HCT116 (cell line): Measurements from ENCODE around the gene ZCCHC2. TPM values are rescaled to one million over a fixed set of nuclear protein-coding genes. Genes with fewer than 3 reads are reported as not detected.

Experiments
- ATAC-seq: fragments of 200-7000 bp; cut with Tn5 transposase; 2 replicates; pipeline ENCODE4 v1.9.1; 2020; ENCODE audit warnings: mild to moderate bottlenecking, moderate library complexity
- BruUV-seq: library from RNA; stranded (reverse); fragments of 400-500 nt; replicated peaks from 2 replicates; lab custom pipeline; 2021; lab: Mats Ljungman, UMichigan
- CTCF ChIA-PET: fragments of 300-600 bp; sonication (Branson Sonifier 250); formaldehyde crosslinking; loops from one replicate; lab custom pipeline; 2021; ENCODE audit warnings: antibody characterized with exemption; lab: Charles Lee
- POLR2A ChIA-PET: fragments of 300-600, 350-600 bp; sonication (Branson Sonifier 250); formaldehyde crosslinking; loops from one replicate; lab custom pipeline; 2021; ENCODE audit warnings: antibody characterized with exemption; lab: Charles Lee
- RAD21 ChIA-PET, 2 experiments: fragments of 300-600 bp; sonication (Branson Sonifier 250); formaldehyde crosslinking; loops; one replicate each; lab custom pipeline; 2023; ENCODE audit warnings: low total read pairs in 2 of 2; ENCODE audit not compliant: uncharacterized antibody in 2 of 2, unreplicated experiment in 2 of 2, low non-redundant PET in 1 of 2; lab: Charles Lee
- DNase-seq: peaks from one replicate; pipeline ENCODE4 v3.0.0-alpha.2; 2010; ENCODE audit warnings: low read depth, low spot score
- H2AFZ ChIP-seq: fragments of 200-600 bp; shearing (Covaris generic), sonication (generic); 2 replicates; pipeline ENCODE4 v1.6.1; 2017; ENCODE audit warnings: low read depth, mixed run types, mixed read lengths, antibody characterized with exemption, low read length; ENCODE audit not compliant: poor library complexity, severe bottlenecking
- H3K27ac ChIP-seq: 2 replicates; pipeline ENCODE4 v1.5.1; 2012; ENCODE audit warnings: low read depth, low read length
- H3K27me3 ChIP-seq: fragments of 200-600 bp; sonication (generic); 2 replicates; pipeline ENCODE4 v1.6.1; 2016; ENCODE audit warnings: mixed run types, low read length, mixed read lengths; ENCODE audit not compliant: insufficient read depth
- H3K36me3 ChIP-seq, 2 experiments: fragments of 200-500 bp in 1 of 2; fragments of 200-600 bp in 1 of 2; sonication (Bioruptor generic) in 1 of 2; sonication (generic) in 1 of 2; 2 replicates each; pipeline versions ENCODE4 v1.5.1 to v1.6.1; 2014 to 2016; ENCODE audit warnings: low read length in 2 of 2, inconsistent platforms in 1 of 2, mixed read lengths in 1 of 2, mixed run types in 1 of 2; ENCODE audit not compliant: insufficient read depth in 2 of 2, control insufficient read depth in 1 of 2
- H3K4me1 ChIP-seq, 2 experiments: fragments of 200-600 bp in 1 of 2; sonication (generic) in 1 of 2; 2 replicates each; pipeline versions ENCODE4 v1.5.1 to v1.6.1; 2012 to 2017; ENCODE audit warnings: low read length in 2 of 2, inconsistent platforms in 1 of 2, mild to moderate bottlenecking in 1 of 2, mixed read lengths in 1 of 2, mixed run types in 1 of 2, moderate library complexity in 1 of 2; ENCODE audit not compliant: insufficient read depth in 2 of 2, control insufficient read depth in 1 of 2
- H3K4me2 ChIP-seq: fragments of 200-600 bp; sonication (generic); 2 replicates; pipeline ENCODE4 v1.6.1; 2017; ENCODE audit warnings: mixed run types, low read length, mixed read lengths
- H3K4me3 ChIP-seq, 2 experiments: fragments of 200-600 bp in 1 of 2; sonication (generic) in 1 of 2; replicated peaks in 1 of 2; 2 replicates each; pipeline ENCODE4 v1.5.1; 2011 to 2016; ENCODE audit warnings: low read length in 2 of 2, control low read depth in 1 of 2, low read depth in 1 of 2, mild to moderate bottlenecking in 1 of 2, mixed read lengths in 1 of 2, mixed run types in 1 of 2
- H3K79me2 ChIP-seq: fragments of 200-600 bp; sonication (generic); 2 replicates; pipeline ENCODE4 v1.6.1; 2017; ENCODE audit warnings: mild to moderate bottlenecking, mixed run types, low read length, moderate library complexity, mixed read lengths; ENCODE audit not compliant: insufficient read depth
- H3K9ac ChIP-seq: fragments of 200-600 bp; sonication (generic); 2 replicates; pipeline ENCODE4 v1.6.1; 2016; ENCODE audit warnings: low read length, mixed read lengths
- H3K9me2 ChIP-seq: fragments of 200-600 bp; sonication (generic), shearing (Covaris generic); 2 replicates; pipeline ENCODE4 v1.6.1; 2017; ENCODE audit warnings: mixed run types, mild to moderate bottlenecking, moderate library complexity; ENCODE audit not compliant: insufficient read depth
- H3K9me3 ChIP-seq, 2 experiments: fragments of 200-500 bp in 1 of 2; fragments of 200-600 bp in 1 of 2; sonication (Bioruptor generic) in 1 of 2; sonication (generic) in 1 of 2; 2 replicates each; pipeline ENCODE4 v1.6.1; 2014 to 2017; ENCODE audit warnings: low read length in 2 of 2, mixed read lengths in 2 of 2, inconsistent platforms in 1 of 2, low read depth in 1 of 2, mild to moderate bottlenecking in 1 of 2, mixed run types in 1 of 2, moderate library complexity in 1 of 2; ENCODE audit not compliant: control insufficient read depth in 1 of 2, insufficient read depth in 1 of 2
- H4K20me1 ChIP-seq: fragments of 200-600 bp; sonication (generic), shearing (Covaris generic); 2 replicates; pipeline ENCODE4 v1.6.1; 2017; ENCODE audit warnings: mixed run types, mild to moderate bottlenecking, moderate library complexity; ENCODE audit not compliant: insufficient read depth
- CBX3 ChIP-seq: IDR thresholded peaks from 2 replicates; pipeline ENCODE4 v1.6.1; 2012; ENCODE audit warnings: low read depth
- CEBPB ChIP-seq: IDR thresholded peaks from 2 replicates; pipeline ENCODE4 v1.6.1; 2012; ENCODE audit warnings: low read depth
- CTCF ChIP-seq, 3 experiments: fragments of 200-600 bp in 1 of 3; sonication (generic) in 1 of 3; IDR thresholded peaks in 2 of 3; conservative IDR thresholded peaks in 1 of 3; 2 replicates each; pipeline ENCODE4 v1.5.1; 2012 to 2017; ENCODE audit warnings: low read depth in 2 of 3, low read length in 2 of 3, antibody characterized with exemption in 1 of 3, borderline replicate concordance in 1 of 3, control low read depth in 1 of 3, mild to moderate bottlenecking in 1 of 3, mixed read lengths in 1 of 3, mixed run types in 1 of 3, moderate library complexity in 1 of 3; ENCODE audit not compliant: insufficient read depth in 1 of 3
- EGR1 ChIP-seq: IDR thresholded peaks from 2 replicates; pipeline ENCODE4 v1.6.1; 2012; ENCODE audit warnings: low read depth
- ELF1 ChIP-seq: IDR thresholded peaks from 2 replicates; pipeline ENCODE4 v1.6.1; 2012; ENCODE audit warnings: low read depth, borderline replicate concordance
- EZH2 ChIP-seq: fragments of 200-600 bp; sonication (generic); IDR thresholded peaks from 2 replicates; pipeline ENCODE4 v1.6.1; 2017; ENCODE audit warnings: antibody characterized with exemption, mixed run types
- EZH2phosphoT487 ChIP-seq: fragments of 200-600 bp; IDR thresholded peaks from 2 replicates; pipeline ENCODE4 v1.6.1; 2018; ENCODE audit warnings: antibody characterized with exemption, borderline replicate concordance
- FOSL1 ChIP-seq: IDR thresholded peaks from 2 replicates; pipeline ENCODE4 v1.6.1; 2012; ENCODE audit warnings: low read depth
- JUND ChIP-seq: IDR thresholded peaks from 2 replicates; pipeline ENCODE4 v1.6.1; 2012
- POLR2A ChIP-seq: IDR thresholded peaks from 2 replicates; pipeline ENCODE4 v1.7.0; 2011; ENCODE audit warnings: borderline replicate concordance; ENCODE audit not compliant: insufficient read depth, insufficient read length; ENCODE audit errors: extremely low read depth
- POLR2AphosphoS5 ChIP-seq: IDR thresholded peaks from 2 replicates; pipeline ENCODE4 v1.6.1; 2011; ENCODE audit warnings: mild to moderate bottlenecking, low read depth, low read length, moderate library complexity
- REST ChIP-seq: IDR thresholded peaks from 2 replicates; pipeline ENCODE4 v1.6.1; 2012; ENCODE audit warnings: low read depth
- SIN3A ChIP-seq: IDR thresholded peaks from 2 replicates; pipeline ENCODE4 v1.6.1; 2012; ENCODE audit warnings: low read depth
- SP1 ChIP-seq: IDR thresholded peaks from 2 replicates; pipeline ENCODE4 v1.6.1; 2012; ENCODE audit warnings: low read depth
- SRF ChIP-seq: IDR thresholded peaks from 2 replicates; pipeline ENCODE4 v1.6.1; 2012; ENCODE audit warnings: low read depth
- TCF7L2 ChIP-seq: IDR thresholded peaks from 2 replicates; pipeline ENCODE4 v1.7.0; 2011; ENCODE audit warnings: borderline replicate concordance, inconsistent platforms; ENCODE audit not compliant: insufficient read depth, insufficient read length; ENCODE audit errors: extremely low read depth
- ZFX ChIP-seq: fragments of 450-650 bp; IDR thresholded peaks from 2 replicates; pipeline ENCODE4 v1.6.1; 2017
- ZNF274 ChIP-seq: fragments of 200-500 bp; sonication (Bioruptor generic); IDR thresholded peaks from 2 replicates; pipeline ENCODE4 v1.6.1; 2014; ENCODE audit warnings: mild to moderate bottlenecking, low read depth, low read length, inconsistent platforms
- intact Hi-C: fragments of 100-400 bp; cut with micrococcal nuclease; formaldehyde crosslinking; loops from 2 replicates; pipeline ENCODE4 v1.10.0; 2022
- total RNA-seq: library from RNA; stranded (reverse); gene quantifications from one replicate; pipeline ENCODE4 v1.2.1, GENCODE V29; 2021; ENCODE audit not compliant: unreplicated experiment

The ZCCHC2 gene
- total RNA-seq, 1 experiment from 2014 or later = 17.7 TPM

GRCh38 chr18:62609764-62610163 is 86.9 kb downstream of the ZCCHC2 start:
- Histone ChIP-seq H3K79me2 (no peaks in the 10 kb centered on the region), H3K9me2 (no peaks in the 10 kb centered on the region), H3K36me3 (no peaks in the 10 kb centered on the region), H4K20me1 (no peaks in the 10 kb centered on the region), H3K4me2 (no peak overlapping the region), H3K4me3 (no peak overlapping the region), H3K27me3 (no peaks in the 10 kb centered on the region), H3K27ac (no peak overlapping the region), H3K9me3 (no peaks in the 10 kb centered on the region), H2AFZ (no peak overlapping the region), H3K4me1 (no peaks in the 10 kb centered on the region), H3K9ac (no peak overlapping the region)
- no peak for ATAC-seq
- DNase-seq = no peak
- no TSS peak for BruUV-seq
- POLR2A ChIA-PET = no interaction called here
- intact Hi-C loops = no loop called here
- RAD21 ChIA-PET = no interaction called here
- CTCF ChIA-PET = no interaction called here
- TF ChIP-seq FOSL1 (no peak), ZNF274 (no peak), SP1 (no peak), CBX3 (no peak), SIN3A (no peak), JUND (no peak), EGR1 (no peak), SRF (no peak), EZH2phosphoT487 (no peak), REST (no peak), EZH2 (no peak), CTCF (IDR thresholded peaks at IDR 0.05 in 2 of 3, conservative IDR thresholded peaks at IDR 0.05 in 1 of 3; ENCODE audit: borderline replicate concordance in 1 of 3, insufficient read depth in 1 of 3, low read depth in 2 of 3, low read length in 2 of 3) (no peak), ZFX (no peak), TCF7L2 (no peak), POLR2A (no peak), ELF1 (no peak), CEBPB (no peak), POLR2AphosphoS5 (no peak)
- TF ChIP-seq, all 23 proteins: peak for 0
